ENCODE results near the gene MAN1A2. TPM values are rescaled to one million over a fixed set of nuclear protein-coding genes. Genes with fewer than 3 reads are reported as not detected.
A peak's percentile ranks its signal among the peaks of the same experiment; 100 is the strongest.

MAN1A2 gene
- total RNA-seq (20.0 and 20.6 TPM in 2 replicates), polyA plus RNA-seq (30.0 and 33.7 TPM in 2 replicates)

DNA sequence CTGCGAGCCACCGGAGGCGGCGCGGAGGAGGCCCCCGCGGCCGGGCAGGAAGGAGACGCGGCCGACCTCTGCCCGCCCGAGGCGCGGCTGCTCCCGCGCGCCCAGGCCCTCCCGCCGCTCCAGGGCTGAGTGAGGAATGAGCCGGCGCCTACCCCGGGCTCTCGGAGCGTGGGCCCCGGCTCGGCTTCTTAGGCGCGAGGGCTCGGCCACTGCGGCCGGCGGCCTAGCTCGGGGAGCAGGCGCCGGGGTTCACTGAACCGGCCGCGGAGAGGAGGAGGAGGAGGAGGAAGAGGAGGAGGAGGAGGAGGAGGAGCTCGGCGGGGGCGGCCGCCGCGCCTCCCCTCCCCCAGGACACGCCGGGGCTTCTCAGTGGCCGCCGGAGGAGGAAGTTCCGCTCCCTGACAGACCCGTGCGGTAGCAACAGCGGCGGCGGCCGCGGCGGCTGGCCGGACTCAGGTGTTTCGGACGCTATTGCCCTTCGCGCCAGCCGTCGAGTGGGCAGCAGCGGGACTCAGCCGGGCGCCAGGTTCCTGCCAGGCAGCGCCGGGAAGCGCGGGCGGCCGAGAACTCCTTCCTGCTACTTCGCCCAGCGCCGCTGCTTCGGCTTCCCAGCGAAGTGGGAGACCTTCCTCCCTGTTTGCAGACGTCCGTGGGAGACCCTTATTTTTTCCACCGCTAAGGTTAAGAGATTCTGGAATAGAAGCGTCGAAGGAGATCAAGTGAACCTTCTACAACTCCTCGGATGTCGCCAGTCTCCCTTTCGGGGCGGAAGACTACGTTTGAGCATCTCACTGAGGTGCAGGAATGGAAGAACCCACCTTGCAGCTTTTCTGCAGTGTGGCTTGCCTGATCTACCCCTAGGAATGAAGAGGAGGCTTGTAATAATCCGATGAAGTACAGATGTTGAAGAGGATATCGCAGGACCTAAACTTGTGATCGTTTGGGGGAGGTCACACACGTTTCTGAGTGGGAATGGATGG lies at the start of gene MAN1A2:
MAN1A2 (plus strand) TSS at position 404 of the 980 bp plus-strand sequence. CDS start 735 bp downstream, outside the sequence.
- Histone ChIP-seq H3K27me3 (no peaks in the 10 kb centered on the region), H3K27ac (peak within 1 kb of the TSS; percentile 97)
- DNase-seq (ENCODE audit: low read depth in 1 of 2, low spot score in 1 of 2) = peak; percentile 83

DNA sequence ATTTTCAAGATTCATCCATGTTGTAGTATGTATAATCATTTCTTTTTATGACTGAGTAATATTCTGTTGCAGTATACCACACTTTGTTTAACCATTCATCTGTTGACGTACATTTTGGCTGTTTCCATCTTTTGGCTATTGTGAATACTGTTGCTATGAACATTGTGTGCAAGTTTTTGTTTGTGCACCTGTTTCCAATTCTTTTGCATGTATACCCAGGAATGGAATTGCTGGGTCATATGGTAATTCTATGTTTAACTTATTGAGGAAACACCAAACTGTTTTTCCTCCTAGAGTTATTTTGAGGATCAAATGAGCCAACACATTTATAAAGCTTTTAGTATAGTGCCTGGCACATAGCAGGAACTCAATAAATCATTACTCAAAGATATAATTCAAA lies 49.2 kb upstream of the MAN1A2 start:
- DNase-seq (ENCODE audit: low read depth in 1 of 2, low spot score in 1 of 2) = no peak
- H3K36me3 ChIP-seq = no peaks in the 10 kb centered on the region
- TF ChIP-seq, protein P1, sequence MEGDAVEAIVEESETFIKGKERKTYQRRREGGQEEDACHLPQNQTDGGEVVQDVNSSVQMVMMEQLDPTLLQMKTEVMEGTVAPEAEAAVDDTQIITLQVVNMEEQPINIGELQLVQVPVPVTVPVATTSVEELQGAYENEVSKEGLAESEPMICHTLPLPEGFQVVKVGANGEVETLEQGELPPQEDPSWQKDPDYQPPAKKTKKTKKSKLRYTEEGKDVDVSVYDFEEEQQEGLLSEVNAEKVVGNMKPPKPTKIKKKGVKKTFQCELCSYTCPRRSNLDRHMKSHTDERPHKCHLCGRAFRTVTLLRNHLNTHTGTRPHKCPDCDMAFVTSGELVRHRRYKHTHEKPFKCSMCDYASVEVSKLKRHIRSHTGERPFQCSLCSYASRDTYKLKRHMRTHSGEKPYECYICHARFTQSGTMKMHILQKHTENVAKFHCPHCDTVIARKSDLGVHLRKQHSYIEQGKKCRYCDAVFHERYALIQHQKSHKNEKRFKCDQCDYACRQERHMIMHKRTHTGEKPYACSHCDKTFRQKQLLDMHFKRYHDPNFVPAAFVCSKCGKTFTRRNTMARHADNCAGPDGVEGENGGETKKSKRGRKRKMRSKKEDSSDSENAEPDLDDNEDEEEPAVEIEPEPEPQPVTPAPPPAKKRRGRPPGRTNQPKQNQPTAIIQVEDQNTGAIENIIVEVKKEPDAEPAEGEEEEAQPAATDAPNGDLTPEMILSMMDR (IDR thresholded peaks at IDR 0.05; ENCODE audit: low read depth, low read length) = no peak
- no peak overlapping the region for H3K4me3 ChIP-seq
- peaks cover 18% of the 10 kb centered on the region for H3K4me1 ChIP-seq (ENCODE audit: low read depth)
- no peaks in the 10 kb centered on the region for H3K27me3 ChIP-seq
- no peak overlapping the region for H3K27ac ChIP-seq
- H3K9me3 ChIP-seq (ENCODE audit: low read depth) = no peaks in the 10 kb centered on the region

More for the DNA sequence above, at the start of gene MAN1A2:
- TF ChIP-seq, protein P1 (IDR thresholded peaks at IDR 0.05; ENCODE audit: low read depth, low read length) = no peak
- Histone ChIP-seq H3K36me3 (no peaks in the 10 kb centered on the region), H3K9me3 (ENCODE audit: low read depth) (no peaks in the 10 kb centered on the region), H3K4me3 (peak within 1 kb of the TSS; percentile 80), H3K4me1 (ENCODE audit: low read depth) (peaks cover 47% of the 10 kb centered on the region)

DNA sequence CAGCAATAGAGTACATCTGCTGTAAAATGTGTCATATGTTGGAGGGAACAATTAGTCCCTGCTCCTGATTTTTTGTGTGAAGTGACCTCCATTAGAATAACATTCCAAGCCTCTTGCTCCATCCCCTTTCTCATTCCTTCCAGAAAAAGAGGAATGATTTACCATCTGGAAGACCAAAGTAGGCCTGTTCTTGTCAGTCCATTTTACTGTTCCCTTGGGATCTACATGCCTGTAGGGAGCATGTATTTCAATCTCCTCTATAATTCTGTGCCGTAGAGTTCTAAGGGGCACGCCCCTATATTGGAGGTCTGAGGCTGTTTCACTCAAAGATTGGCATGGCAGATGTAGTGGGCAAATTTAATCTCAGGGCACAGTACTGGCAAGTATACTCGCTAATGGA lies 48.8 kb upstream of the MAN1A2 start:
- no peaks in the 10 kb centered on the region for H3K27me3 ChIP-seq
- no peak overlapping the region for H3K27ac ChIP-seq
- TF ChIP-seq, protein P1 (IDR thresholded peaks at IDR 0.05; ENCODE audit: low read depth, low read length) = no peak
- DNase-seq (ENCODE audit: low read depth in 1 of 2, low spot score in 1 of 2) = no peak
- H3K36me3 ChIP-seq = no peaks in the 10 kb centered on the region
- no peak overlapping the region for H3K4me3 ChIP-seq
- peaks cover 18% of the 10 kb centered on the region for H3K4me1 ChIP-seq (ENCODE audit: low read depth)
- no peaks in the 10 kb centered on the region for H3K9me3 ChIP-seq (ENCODE audit: low read depth)

DNA sequence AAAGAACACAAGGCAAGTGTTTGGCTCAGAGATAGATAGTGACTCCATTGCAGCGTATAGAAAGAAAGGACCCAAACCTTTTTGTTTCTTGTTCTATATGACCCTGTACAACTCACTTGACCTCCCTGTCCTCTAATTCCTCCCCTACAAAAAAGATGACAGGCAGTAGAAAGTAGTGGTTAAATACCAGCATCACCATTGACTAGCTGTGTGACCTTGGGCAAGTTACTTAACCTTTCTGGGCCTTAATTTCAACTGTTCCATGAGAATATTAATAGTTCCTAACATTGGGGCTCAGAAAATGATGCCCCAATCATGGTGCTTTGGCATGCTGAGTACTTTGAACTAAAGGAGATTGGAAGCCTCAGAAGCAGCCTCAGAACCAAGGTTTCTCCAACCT lies 46.7 kb upstream of the MAN1A2 start:
- H3K27me3 ChIP-seq = no peaks in the 10 kb centered on the region
- TF ChIP-seq, protein P1 (IDR thresholded peaks at IDR 0.05; ENCODE audit: low read depth, low read length) = no peak
- no peak for DNase-seq (ENCODE audit: low read depth in 1 of 2, low spot score in 1 of 2)
- no peak overlapping the region for H3K4me3 ChIP-seq
- no peaks in the 10 kb centered on the region for H3K9me3 ChIP-seq (ENCODE audit: low read depth)
- H3K36me3 ChIP-seq = no peaks in the 10 kb centered on the region
- H3K4me1 ChIP-seq (ENCODE audit: low read depth) = peaks cover 18% of the 10 kb centered on the region
- no peak overlapping the region for H3K27ac ChIP-seq

DNA sequence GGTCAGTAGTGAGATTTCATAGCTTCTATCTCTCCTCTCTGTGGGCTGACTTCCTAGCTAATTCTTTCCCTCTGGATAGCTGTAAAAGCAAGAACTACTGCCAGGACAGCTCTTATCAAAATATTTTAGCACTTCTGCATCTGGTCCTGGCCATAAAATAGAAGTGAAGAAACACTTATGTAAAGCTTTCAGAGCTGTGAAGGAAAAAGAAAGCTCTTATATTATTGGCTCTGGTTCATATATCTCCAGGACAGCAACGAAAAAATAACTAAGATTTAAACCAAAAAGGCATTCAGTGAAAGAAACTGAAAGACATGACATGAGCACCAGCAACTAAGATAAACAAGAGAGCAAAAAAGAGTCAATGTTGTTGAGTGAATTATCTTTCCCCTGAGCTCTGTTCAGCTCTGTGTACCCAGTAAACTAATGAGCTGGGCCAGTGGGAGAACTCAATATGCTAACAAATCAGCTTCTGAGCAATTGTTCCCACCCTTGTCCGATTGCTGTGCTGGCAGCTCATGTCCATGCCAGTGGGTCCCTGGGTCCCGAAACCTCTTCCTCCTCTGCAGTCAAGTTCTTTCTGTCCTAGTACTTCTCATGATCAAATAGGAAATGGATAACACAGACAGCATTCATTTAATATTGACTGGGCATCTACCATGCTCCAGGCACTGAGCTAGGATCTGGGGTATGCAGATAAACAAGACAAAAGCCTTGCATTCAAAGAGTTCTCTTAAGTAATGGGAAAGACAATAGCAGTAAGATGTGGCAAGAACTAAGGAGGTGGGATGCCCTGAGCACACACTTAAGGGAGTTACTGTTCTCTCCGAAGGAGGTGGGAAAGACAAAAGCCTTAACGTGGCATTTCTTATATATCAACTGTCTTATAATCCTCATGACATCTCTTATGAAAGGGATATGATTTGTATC lies 45.3 kb upstream of the MAN1A2 start:
- Histone ChIP-seq H3K4me1 (ENCODE audit: low read depth) (peaks cover 18% of the 10 kb centered on the region), H3K27ac (peak overlapping the region; percentile 3), H3K4me3 (no peak overlapping the region), H3K9me3 (ENCODE audit: low read depth) (no peaks in the 10 kb centered on the region), H3K27me3 (no peaks in the 10 kb centered on the region), H3K36me3 (no peaks in the 10 kb centered on the region)
- TF ChIP-seq, protein P1 (IDR thresholded peaks at IDR 0.05; ENCODE audit: low read depth, low read length) = no peak
- DNase-seq (ENCODE audit: low read depth in 1 of 2, low spot score in 1 of 2) = peak; percentile 35 to 62

Measured in cardiac muscle cell (in vitro differentiated cells and primary cell).